Mucosa of rectum (tissue), 2 donors: Measurements from ENCODE around the gene USP6.
A peak's percentile ranks its signal among the peaks of the same experiment; 100 is the strongest.

ENCODE experiments used
- H3K27ac ChIP-seq, 2 donors: one replicate each; pipeline ENCODE4 v1.7.0; 2013; ENCODE audit warnings: inconsistent platforms in 2 of 2, low read depth in 2 of 2, low read length in 2 of 2
- H3K27me3 ChIP-seq, 2 donors: one replicate each; pipeline ENCODE4 v1.7.0; 2013; ENCODE audit warnings: low read length in 2 of 2; ENCODE audit not compliant: control insufficient read depth in 2 of 2, insufficient read depth in 2 of 2
- H3K36me3 ChIP-seq, 2 donors: one replicate each; pipeline ENCODE4 v1.7.0; 2013; ENCODE audit warnings: low read length in 2 of 2; ENCODE audit not compliant: control insufficient read depth in 2 of 2, insufficient read depth in 2 of 2
- H3K4me1 ChIP-seq, 2 donors: one replicate each; pipeline ENCODE4 v1.7.0; 2013; ENCODE audit warnings: low read length in 2 of 2, mild to moderate bottlenecking in 1 of 2; ENCODE audit not compliant: control insufficient read depth in 2 of 2, insufficient read depth in 2 of 2
- H3K4me3 ChIP-seq, 2 donors: one replicate each; pipeline ENCODE4 v1.7.0; 2013; ENCODE audit warnings: low read length in 2 of 2
- H3K9ac ChIP-seq, 2 donors: one replicate each; pipeline ENCODE4 v1.7.0; 2013; ENCODE audit warnings: low read length in 2 of 2, low read depth in 1 of 2, mild to moderate bottlenecking in 1 of 2
- H3K9me3 ChIP-seq, 2 donors: one replicate each; pipeline ENCODE4 v1.7.0; 2013; ENCODE audit warnings: low read length in 2 of 2; ENCODE audit not compliant: control insufficient read depth in 2 of 2
- donor health status: healthy.
- donor health status: Normal muscosa, but diverticular disease.

USP6 gene

DNA sequence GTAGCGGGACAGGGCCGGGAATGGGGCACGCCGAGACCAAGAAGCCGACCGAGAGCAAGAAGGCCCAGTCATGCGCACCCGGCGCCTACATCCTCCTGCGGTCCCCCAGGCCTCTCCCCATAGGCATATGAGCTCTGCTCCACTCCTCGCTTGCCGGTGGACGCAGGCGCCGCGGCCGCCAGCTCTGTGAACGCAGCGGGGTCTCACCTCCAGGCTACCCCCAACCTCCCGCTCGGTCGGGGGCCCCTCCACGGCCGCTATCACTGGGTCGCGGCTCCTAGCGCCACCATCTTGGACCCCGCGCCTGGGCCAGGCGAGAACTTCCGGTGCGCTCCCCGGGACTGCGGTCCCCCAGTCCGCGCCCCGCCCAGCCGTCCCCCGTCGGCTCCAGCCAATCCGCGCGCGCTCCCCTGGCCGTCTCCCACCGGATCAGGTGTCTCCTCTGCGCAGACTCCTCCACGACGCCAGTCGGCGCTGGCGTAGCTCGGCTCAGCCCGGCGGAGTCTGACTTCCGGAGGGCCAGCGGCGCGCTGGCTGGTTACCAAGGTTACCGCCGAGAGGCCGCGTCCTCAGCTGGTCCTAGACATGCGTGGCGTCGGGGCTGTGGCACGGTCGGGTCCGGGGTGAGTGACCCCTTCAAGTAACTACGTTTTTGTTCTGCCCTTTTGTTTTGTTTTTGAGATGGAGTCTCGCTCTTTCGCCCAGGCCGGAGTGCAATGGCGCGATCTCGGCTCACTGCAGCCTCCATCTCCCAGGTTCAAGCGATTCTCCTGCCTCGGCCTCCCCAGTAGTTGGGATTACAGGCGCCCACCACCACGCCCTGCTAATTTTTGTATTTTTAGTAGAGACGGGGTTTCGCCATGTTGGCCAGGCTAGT is 75.9 kb downstream of the USP6 start, which contains the start of gene ZNF594:
Gene ZNF594 (minus strand): TSS at position 328 of the 877 bp plus-strand sequence. CDS start 7,612 bp downstream, outside the sequence.
- Histone ChIP-seq H3K9me3 (peaks cover 2 to 3% of the 10 kb centered on the region in 2 donors), H3K27me3 (no peaks in the 10 kb centered on the region), H3K4me3 (peak within 1 kb of the TSS; percentile 78 to 81), H3K27ac (peak within 1 kb of the TSS in 1 of 2 donors; percentile 63), H3K4me1 (peaks cover 4 to 7% of the 10 kb centered on the region in 2 donors), H3K9ac (peak within 1 kb of the TSS; percentile 52 to 84), H3K36me3 (peaks cover 0 to 4% of the 10 kb centered on the region in 2 donors)

DNA sequence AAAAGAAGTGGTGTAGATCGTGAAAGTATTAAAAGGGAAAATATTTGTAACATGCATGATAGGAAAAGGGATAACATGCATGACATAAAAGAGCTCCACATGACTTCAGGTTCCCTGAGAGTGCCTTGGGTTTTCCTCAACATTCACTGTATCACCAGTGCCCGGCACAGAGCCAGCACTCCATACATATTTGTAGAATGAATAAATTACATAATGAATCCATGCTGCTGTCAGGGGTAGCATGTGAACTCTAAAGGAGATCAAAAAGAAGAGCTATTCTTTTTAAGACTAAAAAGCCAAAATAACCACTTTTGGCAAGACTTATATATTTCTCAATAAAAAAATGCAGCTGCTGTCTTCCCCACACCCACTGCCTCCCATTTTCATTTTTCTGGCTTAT is 78.5 kb downstream of the USP6 start:
- Histone ChIP-seq H3K27ac (no peak overlapping the region), H3K4me1 (peaks cover 4 to 7% of the 10 kb centered on the region in 2 donors), H3K9me3 (no peaks in the 10 kb centered on the region), H3K9ac (no peak overlapping the region), H3K4me3 (no peak overlapping the region), H3K27me3 (no peaks in the 10 kb centered on the region), H3K36me3 (no peaks in the 10 kb centered on the region)

- no peak overlapping the region for H3K9ac ChIP-seq
- peaks cover 0 to 1% of the 10 kb centered on the region in 2 donors for H3K4me1 ChIP-seq
- H3K9me3 ChIP-seq = no peaks in the 10 kb centered on the region
- H3K27me3 ChIP-seq = no peaks in the 10 kb centered on the region
- H3K27ac ChIP-seq = no peak overlapping the region
- no peak overlapping the region for H3K4me3 ChIP-seq
- no peaks in the 10 kb centered on the region for H3K36me3 ChIP-seq
Observed at GRCh38 chr17:5198472-5198871, 82.6 kb downstream of the USP6 start.

DNA sequence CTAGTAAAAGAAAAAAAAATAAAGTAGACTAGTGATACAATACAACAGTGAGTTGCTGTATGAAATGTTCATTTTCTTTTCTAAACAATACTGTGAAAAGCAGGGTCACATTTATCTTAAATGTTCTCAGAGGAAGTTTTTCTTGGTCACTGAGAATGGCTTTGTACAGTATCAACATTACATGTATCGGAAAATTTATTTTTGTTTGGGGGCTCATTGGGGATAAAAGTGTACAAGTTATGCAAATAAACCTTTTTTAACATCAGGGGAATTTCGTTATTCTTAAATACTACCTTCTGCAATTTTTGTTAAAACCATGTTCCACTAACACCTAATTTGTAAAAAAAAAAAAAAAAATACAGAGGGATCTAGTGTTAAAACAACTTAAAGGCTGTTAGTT is 84.5 kb downstream of the USP6 start:
- H3K27ac ChIP-seq = no peak overlapping the region
- H3K27me3 ChIP-seq = no peaks in the 10 kb centered on the region
- no peak overlapping the region for H3K4me3 ChIP-seq
- H3K36me3 ChIP-seq = no peaks in the 10 kb centered on the region
- H3K4me1 ChIP-seq = peaks cover 0 to 9% of the 10 kb centered on the region in 2 donors
- H3K9me3 ChIP-seq = no peaks in the 10 kb centered on the region
- H3K9ac ChIP-seq = no peak overlapping the region

GRCh38 chr17:5201011-5201410 is 85.2 kb downstream of the USP6 start:
- Histone ChIP-seq H3K4me3 (no peak overlapping the region), H3K4me1 (peaks cover 0 to 9% of the 10 kb centered on the region in 2 donors), H3K27ac (no peak overlapping the region), H3K36me3 (no peaks in the 10 kb centered on the region), H3K27me3 (no peaks in the 10 kb centered on the region), H3K9me3 (no peaks in the 10 kb centered on the region), H3K9ac (no peak overlapping the region)

- Histone ChIP-seq H3K27ac (no peak overlapping the region), H3K9me3 (no peaks in the 10 kb centered on the region), H3K9ac (no peak overlapping the region), H3K27me3 (no peaks in the 10 kb centered on the region), H3K36me3 (no peaks in the 10 kb centered on the region), H3K4me1 (peaks cover 0 to 9% of the 10 kb centered on the region in 2 donors), H3K4me3 (no peak overlapping the region)
Observed at GRCh38 chr17:5203178-5203907, 87.5 kb downstream of the USP6 start.

GRCh38 chr17:5203908-5204294 is 88.1 kb downstream of the USP6 start:
- H3K27me3 ChIP-seq = no peaks in the 10 kb centered on the region
- peaks cover 0 to 9% of the 10 kb centered on the region in 2 donors for H3K4me1 ChIP-seq
- H3K4me3 ChIP-seq = no peak overlapping the region
- H3K9me3 ChIP-seq = no peaks in the 10 kb centered on the region
- peak overlapping the region in 1 of 2 donors; percentile 3 for H3K27ac ChIP-seq
- H3K36me3 ChIP-seq = no peaks in the 10 kb centered on the region
- no peak overlapping the region for H3K9ac ChIP-seq

- Histone ChIP-seq H3K9me3 (no peaks in the 10 kb centered on the region), H3K4me1 (no peaks in the 10 kb centered on the region), H3K9ac (no peak overlapping the region), H3K27ac (no peak overlapping the region), H3K4me3 (no peak overlapping the region), H3K36me3 (peaks cover 0 to 5% of the 10 kb centered on the region in 2 donors), H3K27me3 (no peaks in the 10 kb centered on the region)
Observed at GRCh38 chr17:5209396-5209795, 93.6 kb downstream of the USP6 start.

- Histone ChIP-seq H3K4me3 (no peak overlapping the region), H3K27ac (peak overlapping the region in 1 of 2 donors; percentile 16), H3K9ac (no peak overlapping the region), H3K4me1 (no peaks in the 10 kb centered on the region), H3K36me3 (peaks cover 0 to 5% of the 10 kb centered on the region in 2 donors), H3K9me3 (no peaks in the 10 kb centered on the region), H3K27me3 (no peaks in the 10 kb centered on the region)
Observed at GRCh38 chr17:5210091-5210490, 94.3 kb downstream of the USP6 start.
